ENCODE measurements around the gene SKOR1. TPM values are rescaled to one million over a fixed set of nuclear protein-coding genes. Genes with fewer than 3 reads are reported as not detected.

Gene SKOR1
- total RNA-seq, 2 experiments from 2014 or later = 1.0 to 1.5 TPM

GRCh38 chr15:67869701-67870100 lies 44.4 kb downstream of the SKOR1 start:
- Histone ChIP-seq H3K9me2 (ENCODE audit: insufficient read depth, low read length) (peaks cover 7% of the 10 kb centered on the region; the same call in 1 of the 2 replicates), H3K4me2 (ENCODE audit: low read length) (no peak overlapping the region), H3K27ac (ENCODE audit: low read depth, low read length, poor library complexity, severe bottlenecking) (no peak overlapping the region), H3K79me2 (ENCODE audit: insufficient read depth, low read depth, low read length) (no peaks in the 10 kb centered on the region), H2AFZ (ENCODE audit: low read length) (no peak overlapping the region), H3K4me1 (ENCODE audit: insufficient read depth, low read length, poor library complexity, severe bottlenecking) (no peaks in the 10 kb centered on the region), H3K4me3 (ENCODE audit: low read depth, low read length, poor library complexity, severe bottlenecking) (no peak overlapping the region), H4K20me1 (ENCODE audit: insufficient read depth, low read length) (no peaks in the 10 kb centered on the region), H3K9me3 (ENCODE audit: low read length) (peaks cover 18% of the 10 kb centered on the region), H3K36me3 (ENCODE audit: insufficient read depth, low read length) (no peaks in the 10 kb centered on the region)
- DNase-seq (ENCODE audit: low spot score) = no peak
- ChIA-PET CTCF (ENCODE audit: unreplicated experiment) (no interaction called here), POLR2A (no interaction called here)
- TF ChIP-seq EZH2phosphoT487 (IDR thresholded peaks at IDR 0.05; ENCODE audit: borderline replicate concordance, low read depth, low read length) = no peak
- TF ChIP-seq, protein P1, sequence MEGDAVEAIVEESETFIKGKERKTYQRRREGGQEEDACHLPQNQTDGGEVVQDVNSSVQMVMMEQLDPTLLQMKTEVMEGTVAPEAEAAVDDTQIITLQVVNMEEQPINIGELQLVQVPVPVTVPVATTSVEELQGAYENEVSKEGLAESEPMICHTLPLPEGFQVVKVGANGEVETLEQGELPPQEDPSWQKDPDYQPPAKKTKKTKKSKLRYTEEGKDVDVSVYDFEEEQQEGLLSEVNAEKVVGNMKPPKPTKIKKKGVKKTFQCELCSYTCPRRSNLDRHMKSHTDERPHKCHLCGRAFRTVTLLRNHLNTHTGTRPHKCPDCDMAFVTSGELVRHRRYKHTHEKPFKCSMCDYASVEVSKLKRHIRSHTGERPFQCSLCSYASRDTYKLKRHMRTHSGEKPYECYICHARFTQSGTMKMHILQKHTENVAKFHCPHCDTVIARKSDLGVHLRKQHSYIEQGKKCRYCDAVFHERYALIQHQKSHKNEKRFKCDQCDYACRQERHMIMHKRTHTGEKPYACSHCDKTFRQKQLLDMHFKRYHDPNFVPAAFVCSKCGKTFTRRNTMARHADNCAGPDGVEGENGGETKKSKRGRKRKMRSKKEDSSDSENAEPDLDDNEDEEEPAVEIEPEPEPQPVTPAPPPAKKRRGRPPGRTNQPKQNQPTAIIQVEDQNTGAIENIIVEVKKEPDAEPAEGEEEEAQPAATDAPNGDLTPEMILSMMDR (conservative IDR thresholded peaks at IDR 0.05; ENCODE audit: low read length) = no peak
- intact Hi-C loops (cut with micrococcal nuclease; ENCODE audit: unreplicated experiment) = no loop called here
- no TSS peak for BruUV-seq (replicated peaks)

- DNase-seq (ENCODE audit: low spot score) = no peak
- no peaks in the 10 kb centered on the region for H4K20me1 ChIP-seq (ENCODE audit: insufficient read depth, low read length)
- H3K79me2 ChIP-seq (ENCODE audit: insufficient read depth, low read depth, low read length) = no peaks in the 10 kb centered on the region
- H3K9me3 ChIP-seq (ENCODE audit: low read length) = peaks cover 18% of the 10 kb centered on the region
- no peaks in the 10 kb centered on the region for H3K36me3 ChIP-seq (ENCODE audit: insufficient read depth, low read length)
- no peak overlapping the region for H3K4me2 ChIP-seq (ENCODE audit: low read length)
- BruUV-seq (replicated peaks) = no TSS peak
- H3K4me1 ChIP-seq (ENCODE audit: insufficient read depth, low read length, poor library complexity, severe bottlenecking) = no peaks in the 10 kb centered on the region
- intact Hi-C loops (cut with micrococcal nuclease; ENCODE audit: unreplicated experiment) = no loop called here
- no peak overlapping the region for H3K27ac ChIP-seq (ENCODE audit: low read depth, low read length, poor library complexity, severe bottlenecking)
- H3K9me2 ChIP-seq (ENCODE audit: insufficient read depth, low read length) = peaks cover 7% of the 10 kb centered on the region; the same call in 1 of the 2 replicates
- ChIA-PET CTCF (ENCODE audit: unreplicated experiment) (no interaction called here), POLR2A (no interaction called here)
- H3K4me3 ChIP-seq (ENCODE audit: low read depth, low read length, poor library complexity, severe bottlenecking) = no peak overlapping the region
- TF ChIP-seq, protein P1 (conservative IDR thresholded peaks at IDR 0.05; ENCODE audit: low read length) = no peak
- no peak for TF ChIP-seq EZH2phosphoT487 (IDR thresholded peaks at IDR 0.05; ENCODE audit: borderline replicate concordance, low read depth, low read length)
- no peak overlapping the region for H2AFZ ChIP-seq (ENCODE audit: low read length)
These were observed 45.6 kb downstream of the SKOR1 start for GRCh38 chr15:67870868-67871408.

- CTCF ChIA-PET (ENCODE audit: unreplicated experiment) = no interaction called here
- peaks cover 18% of the 10 kb centered on the region for H3K9me3 ChIP-seq (ENCODE audit: low read length)
These were observed 48.5 kb downstream of the SKOR1 start for GRCh38 chr15:67873777-67874176.

More at GRCh38 chr15:67873777-67874176, 48.5 kb downstream of the SKOR1 start:
- H3K36me3 ChIP-seq (ENCODE audit: insufficient read depth, low read length) = no peaks in the 10 kb centered on the region
- DNase-seq (ENCODE audit: low spot score) = no peak
- H3K4me2 ChIP-seq (ENCODE audit: low read length) = no peak overlapping the region
- peaks cover 7% of the 10 kb centered on the region; the same call in 1 of the 2 replicates for H3K9me2 ChIP-seq (ENCODE audit: insufficient read depth, low read length)
- POLR2A ChIA-PET = interaction anchor here (0.6 kb wide), 1 partner anchor 233 kb away, joined by 3 read pairs; no protein-coding TSS in a partner anchor
- TF ChIP-seq EZH2phosphoT487 (IDR thresholded peaks at IDR 0.05; ENCODE audit: borderline replicate concordance, low read depth, low read length) = no peak
- TF ChIP-seq, protein P1 (conservative IDR thresholded peaks at IDR 0.05; ENCODE audit: low read length) = no peak
- no peaks in the 10 kb centered on the region for H3K4me1 ChIP-seq (ENCODE audit: insufficient read depth, low read length, poor library complexity, severe bottlenecking)
- intact Hi-C loops (cut with micrococcal nuclease; ENCODE audit: unreplicated experiment) = no loop called here
- BruUV-seq (replicated peaks) = no TSS peak
- H3K79me2 ChIP-seq (ENCODE audit: insufficient read depth, low read depth, low read length) = no peaks in the 10 kb centered on the region
- no peak overlapping the region for H2AFZ ChIP-seq (ENCODE audit: low read length)
- no peak overlapping the region for H3K4me3 ChIP-seq (ENCODE audit: low read depth, low read length, poor library complexity, severe bottlenecking)
- H3K27ac ChIP-seq (ENCODE audit: low read depth, low read length, poor library complexity, severe bottlenecking) = no peak overlapping the region
- H4K20me1 ChIP-seq (ENCODE audit: insufficient read depth, low read length) = no peaks in the 10 kb centered on the region

Data from OCI-LY7 (cell line).